ENCODE data around the gene NF2. TPM values are rescaled to one million over a fixed set of nuclear protein-coding genes. Genes with fewer than 3 reads are reported as not detected.

NF2 gene
- total RNA-seq, 4 donors from 2014 or later, result 30.5 to 82.5 (median 36.6) TPM

- no peak for TF ChIP-seq POLR2A (IDR thresholded peaks at IDR 0.05)
- TF ChIP-seq, protein P1, sequence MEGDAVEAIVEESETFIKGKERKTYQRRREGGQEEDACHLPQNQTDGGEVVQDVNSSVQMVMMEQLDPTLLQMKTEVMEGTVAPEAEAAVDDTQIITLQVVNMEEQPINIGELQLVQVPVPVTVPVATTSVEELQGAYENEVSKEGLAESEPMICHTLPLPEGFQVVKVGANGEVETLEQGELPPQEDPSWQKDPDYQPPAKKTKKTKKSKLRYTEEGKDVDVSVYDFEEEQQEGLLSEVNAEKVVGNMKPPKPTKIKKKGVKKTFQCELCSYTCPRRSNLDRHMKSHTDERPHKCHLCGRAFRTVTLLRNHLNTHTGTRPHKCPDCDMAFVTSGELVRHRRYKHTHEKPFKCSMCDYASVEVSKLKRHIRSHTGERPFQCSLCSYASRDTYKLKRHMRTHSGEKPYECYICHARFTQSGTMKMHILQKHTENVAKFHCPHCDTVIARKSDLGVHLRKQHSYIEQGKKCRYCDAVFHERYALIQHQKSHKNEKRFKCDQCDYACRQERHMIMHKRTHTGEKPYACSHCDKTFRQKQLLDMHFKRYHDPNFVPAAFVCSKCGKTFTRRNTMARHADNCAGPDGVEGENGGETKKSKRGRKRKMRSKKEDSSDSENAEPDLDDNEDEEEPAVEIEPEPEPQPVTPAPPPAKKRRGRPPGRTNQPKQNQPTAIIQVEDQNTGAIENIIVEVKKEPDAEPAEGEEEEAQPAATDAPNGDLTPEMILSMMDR (IDR thresholded peaks at IDR 0.05), result no peak
- H3K27me3 ChIP-seq, result no peaks in the 10 kb centered on the region
- peaks cover 0 to 21% (median 0%) of the 10 kb centered on the region in 3 donors for H3K36me3 ChIP-seq
- H3K4me3 ChIP-seq, result no peak overlapping the region
- no peaks in the 10 kb centered on the region for H3K9me3 ChIP-seq
- H3K4me1 ChIP-seq, result peaks cover 0 to under 1% (median 0%) of the 10 kb centered on the region in 4 donors
- no peak overlapping the region for H3K27ac ChIP-seq
- no peak for DNase-seq
These were observed 91.9 kb downstream of the NF2 start for GRCh38 chr22:29695129-29695926.

DNA sequence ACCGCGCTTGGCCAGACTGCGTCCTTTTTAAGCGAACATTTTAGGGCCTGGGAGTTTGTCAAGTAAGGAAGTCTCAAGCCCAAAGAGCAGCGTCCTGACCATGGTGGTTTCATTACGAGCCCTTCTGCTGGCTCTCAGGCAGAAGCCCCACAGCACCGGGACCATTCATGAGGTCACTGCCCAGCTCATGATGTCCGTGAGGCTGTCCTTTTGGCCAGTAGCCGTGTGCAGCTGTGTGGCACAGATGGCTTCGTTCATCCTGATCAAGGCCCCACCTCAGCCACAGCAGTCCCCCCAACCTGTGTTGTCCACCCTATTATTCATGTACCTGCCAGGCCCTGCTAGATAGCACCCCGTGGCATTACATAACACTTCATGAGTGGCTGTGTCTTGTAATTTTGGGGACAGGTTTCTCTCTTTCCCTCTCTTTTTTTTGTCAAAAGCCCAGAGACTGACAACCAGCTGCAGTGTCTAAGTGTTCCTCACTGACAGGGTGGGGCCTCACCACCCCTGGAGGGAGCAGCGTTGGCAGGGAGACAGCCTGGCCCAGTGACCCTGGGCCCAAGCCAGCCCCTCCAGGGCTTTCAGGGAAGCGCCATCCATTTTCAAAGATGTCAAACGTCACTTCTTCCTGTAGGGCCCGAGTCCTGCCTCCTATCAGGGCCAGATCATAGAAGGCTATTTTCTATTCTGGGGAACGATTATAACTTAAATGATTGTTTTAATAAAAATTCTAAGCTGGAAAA, 94.6 kb downstream of the NF2 start:
- Histone ChIP-seq H3K27ac (no peak overlapping the region), H3K27me3 (no peaks in the 10 kb centered on the region), H3K36me3 (peaks cover 0 to 21% (median 0%) of the 10 kb centered on the region in 3 donors), H3K4me1 (peaks cover 0 to 26% (median 3%) of the 10 kb centered on the region in 4 donors), H3K4me3 (no peak overlapping the region), H3K9me3 (no peaks in the 10 kb centered on the region)
- DNase-seq, result no peak
- TF ChIP-seq, protein P1 (IDR thresholded peaks at IDR 0.05), result no peak
- TF ChIP-seq POLR2A (IDR thresholded peaks at IDR 0.05), result no peak

GRCh38 chr22:29700206-29700899, 96.9 kb downstream of the NF2 start:
- peaks cover 0 to 4% (median 0%) of the 10 kb centered on the region in 3 donors for H3K36me3 ChIP-seq
- peak in 1 of 3 donors; percentile 33 for DNase-seq
- no peak overlapping the region for H3K4me3 ChIP-seq
- peaks cover 0 to 45% (median 3%) of the 10 kb centered on the region in 4 donors for H3K4me1 ChIP-seq
- no peaks in the 10 kb centered on the region for H3K9me3 ChIP-seq
- H3K27ac ChIP-seq, result peak overlapping the region in 1 of 4 donors; percentile 66
- TF ChIP-seq POLR2A (IDR thresholded peaks at IDR 0.05), result no peak
- TF ChIP-seq, protein P1 (IDR thresholded peaks at IDR 0.05), result no peak
- no peaks in the 10 kb centered on the region for H3K27me3 ChIP-seq

DNA sequence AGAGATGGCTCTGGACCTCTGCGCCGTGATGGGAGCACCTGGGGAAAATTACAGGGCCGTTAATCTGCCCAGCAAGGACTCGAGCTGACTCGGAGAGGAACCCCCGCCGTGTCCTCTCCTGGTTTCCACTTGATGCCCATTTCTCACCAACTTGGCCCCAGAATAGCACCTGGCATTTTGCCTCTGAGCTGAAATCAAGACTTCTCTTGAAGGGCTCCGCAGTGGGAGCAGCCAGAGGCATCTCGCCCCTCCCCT, 97.4 kb downstream of the NF2 start:
- Histone ChIP-seq H3K4me3 (no peak overlapping the region), H3K27ac (peak overlapping the region in 2 of 4 donors; percentile 42 to 66), H3K27me3 (no peaks in the 10 kb centered on the region), H3K36me3 (no peaks in the 10 kb centered on the region), H3K4me1 (peaks cover 0 to 45% (median 3%) of the 10 kb centered on the region in 4 donors), H3K9me3 (no peaks in the 10 kb centered on the region)
- DNase-seq, result no peak
- TF ChIP-seq POLR2A (IDR thresholded peaks at IDR 0.05), result no peak
- TF ChIP-seq, protein P1 (IDR thresholded peaks at IDR 0.05), result no peak

DNA sequence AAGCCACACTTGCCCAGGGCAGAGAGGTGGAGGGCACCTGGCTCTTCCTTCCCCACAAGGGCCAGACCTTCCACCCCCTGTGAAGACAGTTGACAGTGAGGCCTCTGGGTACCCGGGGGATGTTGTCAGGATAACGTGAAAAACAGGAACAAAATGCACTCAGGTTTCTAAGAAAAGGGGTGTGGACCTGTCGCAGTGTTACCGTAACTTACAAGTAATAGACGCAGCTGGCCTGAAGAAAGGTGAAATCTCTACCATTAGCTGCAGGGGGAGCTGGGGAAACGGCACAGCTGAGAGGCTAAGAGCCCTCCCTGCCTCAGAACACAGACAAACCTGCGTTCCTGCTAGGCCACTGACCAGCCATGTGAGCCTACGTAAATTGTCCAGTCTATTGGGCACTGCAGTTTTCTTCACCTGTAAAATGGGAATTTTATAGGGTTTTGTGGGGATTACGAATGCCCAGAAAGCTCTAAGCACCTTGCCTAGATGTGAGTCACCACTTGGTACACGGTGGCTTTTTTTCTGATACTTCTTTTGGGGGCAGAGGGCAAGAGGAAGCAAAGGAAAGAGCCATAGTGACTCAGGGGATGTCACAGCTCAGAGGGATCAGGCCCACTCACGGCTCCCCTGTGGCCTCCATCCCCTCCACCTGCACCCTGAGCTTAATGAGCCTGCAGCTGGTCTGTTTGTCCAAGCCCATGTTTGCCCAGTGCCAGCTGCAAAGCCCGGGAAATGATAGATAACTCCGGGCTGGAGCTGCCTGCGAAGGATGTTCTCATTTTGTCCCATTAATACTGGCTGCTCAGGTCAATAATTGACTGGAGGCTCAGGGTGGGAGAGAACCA, 97.9 kb downstream of the NF2 start:
- no peaks in the 10 kb centered on the region for H3K36me3 ChIP-seq
- peak in 1 of 3 donors; percentile 53 for DNase-seq
- H3K27me3 ChIP-seq, result no peaks in the 10 kb centered on the region
- no peak overlapping the region for H3K4me3 ChIP-seq
- no peak for TF ChIP-seq POLR2A (IDR thresholded peaks at IDR 0.05)
- TF ChIP-seq, protein P1 (IDR thresholded peaks at IDR 0.05), result peak in 3 of 6 experiments; percentile 11 to 25 (median 17)
- H3K9me3 ChIP-seq, result no peaks in the 10 kb centered on the region
- H3K27ac ChIP-seq, result peak overlapping the region in 2 of 4 donors; percentile 42 to 66
- H3K4me1 ChIP-seq, result peaks cover 0 to 45% (median 3%) of the 10 kb centered on the region in 4 donors

Data from Peyer's patch (tissue), 4 donors.